GM12865 (cell line): ENCODE measurements around the gene PEG3.

ENCODE experiments used
- DNase-seq: peaks from one replicate; pipeline ENCODE4 v3.0.0; 2010; ENCODE audit warnings: low read depth
- H3K4me3 ChIP-seq: 2 replicates; pipeline ENCODE4 v1.5.1; 2011; ENCODE audit warnings: mild to moderate bottlenecking, low read depth, low read length, control low read depth
- TF ChIP-seq, protein P1 (sequence below): IDR thresholded peaks from 2 replicates; pipeline ENCODE4 v1.5.1; 2011; ENCODE audit warnings: low read length, control low read depth, low read depth, inconsistent platforms; ENCODE audit not compliant: insufficient read depth; ENCODE audit errors: missing control alignments

The PEG3 gene

DNA sequence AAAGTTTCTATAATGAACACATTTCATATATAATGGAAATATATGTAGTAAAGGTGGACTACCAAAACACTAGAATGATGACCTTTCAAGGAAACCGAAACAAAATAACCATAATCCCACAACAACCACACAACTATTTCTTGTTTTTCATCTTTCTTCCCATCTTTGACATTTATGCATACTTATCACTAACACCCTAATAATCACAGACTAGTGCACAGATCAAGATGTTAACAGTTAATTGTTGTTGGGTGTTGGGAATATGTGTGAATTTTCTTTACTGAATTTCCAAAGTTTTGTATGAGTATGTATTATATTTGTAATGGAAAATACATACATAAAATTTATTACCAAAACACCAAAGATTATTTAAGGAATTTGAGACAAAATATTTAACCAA is 30.3 kb downstream of the PEG3 start:
- DNase-seq: no peak
- TF ChIP-seq, protein P1, sequence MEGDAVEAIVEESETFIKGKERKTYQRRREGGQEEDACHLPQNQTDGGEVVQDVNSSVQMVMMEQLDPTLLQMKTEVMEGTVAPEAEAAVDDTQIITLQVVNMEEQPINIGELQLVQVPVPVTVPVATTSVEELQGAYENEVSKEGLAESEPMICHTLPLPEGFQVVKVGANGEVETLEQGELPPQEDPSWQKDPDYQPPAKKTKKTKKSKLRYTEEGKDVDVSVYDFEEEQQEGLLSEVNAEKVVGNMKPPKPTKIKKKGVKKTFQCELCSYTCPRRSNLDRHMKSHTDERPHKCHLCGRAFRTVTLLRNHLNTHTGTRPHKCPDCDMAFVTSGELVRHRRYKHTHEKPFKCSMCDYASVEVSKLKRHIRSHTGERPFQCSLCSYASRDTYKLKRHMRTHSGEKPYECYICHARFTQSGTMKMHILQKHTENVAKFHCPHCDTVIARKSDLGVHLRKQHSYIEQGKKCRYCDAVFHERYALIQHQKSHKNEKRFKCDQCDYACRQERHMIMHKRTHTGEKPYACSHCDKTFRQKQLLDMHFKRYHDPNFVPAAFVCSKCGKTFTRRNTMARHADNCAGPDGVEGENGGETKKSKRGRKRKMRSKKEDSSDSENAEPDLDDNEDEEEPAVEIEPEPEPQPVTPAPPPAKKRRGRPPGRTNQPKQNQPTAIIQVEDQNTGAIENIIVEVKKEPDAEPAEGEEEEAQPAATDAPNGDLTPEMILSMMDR: no peak
- H3K4me3 ChIP-seq: no peak overlapping the region

DNA sequence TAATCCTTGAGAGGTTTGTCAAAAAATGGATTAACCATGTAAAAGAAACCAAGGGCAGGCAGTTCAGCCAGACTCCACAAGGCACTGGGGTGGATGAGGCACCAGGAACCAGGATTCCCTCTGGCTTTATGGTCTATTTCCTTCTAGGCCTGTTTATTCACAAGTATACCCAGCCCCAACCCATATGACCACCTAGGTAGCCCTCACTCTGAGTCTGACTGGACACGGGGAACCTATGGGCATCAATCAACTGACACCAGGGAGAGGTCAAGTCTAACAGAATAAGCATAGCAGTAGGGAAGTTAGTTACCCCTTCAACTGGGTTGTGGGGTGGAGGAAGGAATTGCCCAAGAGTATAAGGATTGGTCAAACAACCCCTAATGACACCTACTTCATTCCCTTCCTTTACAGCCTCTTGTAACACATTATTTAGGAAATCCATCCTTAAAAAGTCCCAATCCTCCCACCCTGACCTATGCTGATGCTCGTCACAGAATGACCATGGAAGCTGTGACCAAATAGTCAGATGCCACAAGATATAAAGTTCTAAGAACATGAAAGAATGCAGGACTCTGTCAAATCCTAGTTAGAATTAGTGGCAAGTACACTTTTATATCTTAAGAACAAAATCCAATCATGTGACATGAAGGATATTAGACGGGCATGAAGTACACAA is 31.7 kb downstream of the PEG3 start:
- H3K4me3 ChIP-seq: no peak overlapping the region
- DNase-seq: no peak
- TF ChIP-seq, protein P1: no peak

DNA sequence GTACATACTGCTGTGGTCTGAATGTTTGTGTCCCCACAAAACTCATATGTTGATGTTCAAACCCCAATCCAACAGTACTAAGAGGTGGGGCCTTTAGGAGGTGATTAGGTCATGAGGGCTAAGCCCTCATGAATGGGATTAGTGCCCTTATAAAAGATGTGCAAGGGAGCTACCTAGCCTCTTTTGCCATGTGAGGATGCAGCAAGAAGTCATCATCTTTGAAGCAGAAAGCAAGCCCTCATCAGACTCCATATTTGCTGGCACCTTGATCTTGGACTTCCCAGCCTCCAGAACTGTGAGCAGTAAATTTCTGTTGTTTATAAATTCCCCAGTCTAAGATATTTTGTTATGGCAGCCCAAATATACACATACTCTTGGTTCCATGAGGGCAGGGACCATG is 33.9 kb downstream of the PEG3 start:
- TF ChIP-seq, protein P1: no peak
- DNase-seq: no peak
- H3K4me3 ChIP-seq: no peak overlapping the region
